Measurements from ENCODE around the gene ZC2HC1C. TPM values are rescaled to one million over a fixed set of nuclear protein-coding genes. Genes with fewer than 3 reads are reported as not detected.

ZC2HC1C gene
- total and polyA plus RNA-seq, 9 of the 15 experiments (the other 6 are each of a cell fraction or from before 2014, with no cell fraction given): 6.3 to 9.2 (median 7.7) TPM

DNA sequence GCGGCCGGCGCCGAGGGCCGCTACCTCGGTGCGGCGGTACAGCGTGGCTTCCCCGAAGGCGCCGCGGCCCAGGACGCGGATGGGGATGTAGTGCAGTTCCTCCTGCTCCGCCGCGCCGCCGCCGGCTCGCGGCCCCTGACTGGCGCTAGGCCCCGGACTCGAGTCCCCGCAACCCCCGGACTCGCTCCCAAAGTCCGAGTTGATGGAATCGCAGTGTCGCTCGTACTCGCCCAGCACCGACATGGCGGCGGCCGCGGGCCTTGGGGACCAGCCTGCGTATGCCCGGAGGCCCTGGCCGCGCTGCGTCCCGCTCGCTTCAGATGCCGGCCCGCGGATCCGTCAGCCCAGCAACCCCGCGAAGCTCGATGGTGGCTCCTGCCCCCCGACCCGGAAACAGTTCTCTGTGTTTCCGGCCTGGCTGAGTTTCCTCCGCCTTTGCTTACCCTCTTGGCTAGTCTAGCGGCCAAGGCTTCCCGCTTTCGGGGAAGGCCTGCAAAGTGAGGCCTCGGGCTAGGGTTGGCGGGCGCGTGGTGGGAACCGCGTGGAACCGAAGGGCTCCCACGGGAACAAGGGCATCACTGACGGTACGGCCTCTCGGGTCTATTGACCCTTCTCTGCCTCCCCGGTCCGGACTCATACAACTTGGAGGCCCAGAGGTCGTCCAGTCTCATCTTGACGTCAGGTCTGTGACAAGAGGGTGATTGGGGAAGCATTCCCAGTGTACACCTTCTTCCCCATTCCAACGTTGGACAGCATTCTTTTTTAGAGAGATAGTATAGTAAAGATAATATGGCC, 57.4 kb downstream of the ZC2HC1C start, which contains the start of gene NEK9 (continued):
- TF ChIP-seq ZBTB40 (IDR thresholded peaks at IDR 0.05): peak; percentile 96
- TF ChIP-seq ZBTB40 (CRISPR knock-in tag; IDR thresholded peaks at IDR 0.05): no peak
- TF ChIP-seq MAX (CRISPR knock-in tag; IDR thresholded peaks at IDR 0.05): peak; percentile 66
- no peak for TF ChIP-seq DDX20 (tag; IDR thresholded peaks at IDR 0.05; ENCODE audit: low read depth)
- TF ChIP-seq MCM7 (IDR thresholded peaks at IDR 0.05): no peak
- TF ChIP-seq CREM (IDR thresholded peaks at IDR 0.05; ENCODE audit: low read depth): peak; percentile 15; the same call in 1 of the 2 replicates
- peak; percentile 45; the same call in 1 of the 2 replicates for TF ChIP-seq RB1 (IDR thresholded peaks at IDR 0.05; ENCODE audit: low read depth)
- peak; percentile 40; the same call in 1 of the 2 replicates for TF ChIP-seq NFIC (IDR thresholded peaks at IDR 0.05)
- TF ChIP-seq MYC (IDR thresholded peaks at IDR 0.05; ENCODE audit: low read depth, low read length): peak; percentile 38; the same call in 1 of the 2 replicates
- peak; percentile 65; the same call in 1 of the 2 replicates for TF ChIP-seq MYC (CRISPR knock-in tag; IDR thresholded peaks at IDR 0.05; ENCODE audit: borderline replicate concordance, low read depth)
- TF ChIP-seq HDAC3 (IDR thresholded peaks at IDR 0.05; ENCODE audit: borderline replicate concordance, partially characterized antibody): no peak
- no peak for TF ChIP-seq ZBTB9 (CRISPR knock-in tag; IDR thresholded peaks at IDR 0.05)
- TF ChIP-seq ZNF785 (CRISPR knock-in tag; IDR thresholded peaks at IDR 0.05): no peak

All from K562 (cell line).